ENCODE data around the gene ACTG2.

DNA sequence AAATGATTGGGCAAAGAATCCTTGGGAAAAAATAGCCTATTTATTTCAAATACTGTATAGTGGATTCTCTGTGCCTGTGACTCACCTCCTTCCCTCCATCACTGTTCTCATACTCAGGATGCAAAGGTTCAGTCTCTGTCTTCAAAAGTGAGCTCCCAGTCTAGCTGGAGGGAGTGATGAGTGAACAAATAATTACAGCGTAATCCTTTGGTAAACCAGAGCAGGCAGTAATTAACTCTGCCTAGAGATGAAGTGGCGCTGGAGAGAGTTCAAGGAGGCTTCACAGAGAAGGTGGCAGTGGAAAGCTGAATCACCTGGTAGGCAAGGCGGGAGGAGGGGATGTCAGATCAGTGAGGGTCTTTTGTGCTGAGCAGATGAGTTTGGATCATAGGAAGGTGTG, 40.4 kb downstream of the ACTG2 start:
- no peak for TF ChIP-seq POLR2A (IDR thresholded peaks at IDR 0.05)
- TF ChIP-seq, protein P1, sequence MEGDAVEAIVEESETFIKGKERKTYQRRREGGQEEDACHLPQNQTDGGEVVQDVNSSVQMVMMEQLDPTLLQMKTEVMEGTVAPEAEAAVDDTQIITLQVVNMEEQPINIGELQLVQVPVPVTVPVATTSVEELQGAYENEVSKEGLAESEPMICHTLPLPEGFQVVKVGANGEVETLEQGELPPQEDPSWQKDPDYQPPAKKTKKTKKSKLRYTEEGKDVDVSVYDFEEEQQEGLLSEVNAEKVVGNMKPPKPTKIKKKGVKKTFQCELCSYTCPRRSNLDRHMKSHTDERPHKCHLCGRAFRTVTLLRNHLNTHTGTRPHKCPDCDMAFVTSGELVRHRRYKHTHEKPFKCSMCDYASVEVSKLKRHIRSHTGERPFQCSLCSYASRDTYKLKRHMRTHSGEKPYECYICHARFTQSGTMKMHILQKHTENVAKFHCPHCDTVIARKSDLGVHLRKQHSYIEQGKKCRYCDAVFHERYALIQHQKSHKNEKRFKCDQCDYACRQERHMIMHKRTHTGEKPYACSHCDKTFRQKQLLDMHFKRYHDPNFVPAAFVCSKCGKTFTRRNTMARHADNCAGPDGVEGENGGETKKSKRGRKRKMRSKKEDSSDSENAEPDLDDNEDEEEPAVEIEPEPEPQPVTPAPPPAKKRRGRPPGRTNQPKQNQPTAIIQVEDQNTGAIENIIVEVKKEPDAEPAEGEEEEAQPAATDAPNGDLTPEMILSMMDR (IDR thresholded peaks at IDR 0.05) = no peak

Measured in adrenal gland (tissue), 5 donors.